H1 (cell line): Measurements from ENCODE around the gene GLB1L2. TPM values are rescaled to one million over a fixed set of nuclear protein-coding genes. Genes with fewer than 3 reads are reported as not detected.

Experiments used
- BACH1 ChIP-seq: IDR thresholded peaks from 2 replicates; pipeline ENCODE4 v1.6.1; 2012; ENCODE audit warnings: low read length, improper control_type of control experiment
- BCL11A ChIP-seq, 2 experiments: IDR thresholded peaks; one replicate each; pipeline ENCODE4 v1.6.1; 2011; ENCODE audit warnings: low read depth in 2 of 2, low read length in 2 of 2, mild to moderate bottlenecking in 2 of 2
- CEBPB ChIP-seq: IDR thresholded peaks from 2 replicates; pipeline ENCODE4 v1.6.1; 2012; ENCODE audit warnings: low read depth, low read length
- CHD1 ChIP-seq: IDR thresholded peaks from 2 replicates; pipeline ENCODE4 v1.6.1; 2012; ENCODE audit warnings: low read depth, low read length, improper control_type of control experiment
- CHD2 ChIP-seq: IDR thresholded peaks from 2 replicates; pipeline ENCODE4 v1.6.1; 2012; ENCODE audit warnings: low read length, improper control_type of control experiment
- CTCF ChIP-seq, 3 experiments: IDR thresholded peaks; 1 replicate in 2 of 3; 2 replicates in 1 of 3; pipeline versions ENCODE4 v1.5.1 to v1.6.1; 2011; ENCODE audit warnings: low read length in 3 of 3, mild to moderate bottlenecking in 3 of 3, inconsistent platforms in 2 of 3, low read depth in 1 of 3, moderate library complexity in 1 of 3; ENCODE audit not compliant: insufficient read depth in 1 of 3; ENCODE audit errors: control extremely low read depth in 1 of 3
- EZH2 ChIP-seq: fragments of 200-600 bp; sonication (generic); IDR thresholded peaks from 2 replicates; pipeline ENCODE4 v1.7.1; 2012; ENCODE audit warnings: low read depth, mild to moderate bottlenecking, moderate library complexity, low read length, inconsistent platforms; ENCODE audit not compliant: severe bottlenecking
- FOSL1 ChIP-seq: IDR thresholded peaks from 2 replicates; pipeline ENCODE4 v1.6.1; 2011; ENCODE audit warnings: mild to moderate bottlenecking, low read depth, low read length, moderate library complexity; ENCODE audit not compliant: insufficient read depth
- GABPA ChIP-seq: IDR thresholded peaks from 2 replicates; pipeline ENCODE4 v1.6.1; 2011; ENCODE audit warnings: mild to moderate bottlenecking, low read length, moderate library complexity, borderline replicate concordance; ENCODE audit not compliant: insufficient read depth
- GTF2F1 ChIP-seq: IDR thresholded peaks from 2 replicates; pipeline ENCODE4 v1.6.1; 2012; ENCODE audit warnings: low read depth, low read length, improper control_type of control experiment, borderline replicate concordance
- KDM4A ChIP-seq: IDR thresholded peaks from one replicate; pipeline ENCODE4 v1.7.1; 2012; ENCODE audit warnings: low read depth, mild to moderate bottlenecking, moderate library complexity, low read length, inconsistent platforms; ENCODE audit not compliant: severe bottlenecking
- NRF1 ChIP-seq: IDR thresholded peaks from 2 replicates; pipeline ENCODE4 v1.6.1; 2011; ENCODE audit warnings: mild to moderate bottlenecking, low read depth, low read length, improper control_type of control experiment
- POLR2AphosphoS5 ChIP-seq: IDR thresholded peaks from 2 replicates; pipeline ENCODE4 v1.6.1; 2011; ENCODE audit warnings: low read depth, low read length
- RAD21 ChIP-seq, 2 experiments: IDR thresholded peaks in 1 of 2; conservative IDR thresholded peaks in 1 of 2; 2 replicates each; pipeline ENCODE4 v1.6.1; 2011; ENCODE audit warnings: low read depth in 2 of 2, low read length in 2 of 2, improper control_type of control experiment in 1 of 2, inconsistent platforms in 1 of 2, mild to moderate bottlenecking in 1 of 2, moderate library complexity in 1 of 2
- SAP30 ChIP-seq: fragments of 300-600 bp; sonication (generic); IDR thresholded peaks from 2 replicates; pipeline ENCODE4 v1.7.1; 2012; ENCODE audit warnings: low read length, moderate library complexity, mild to moderate bottlenecking, inconsistent platforms; ENCODE audit not compliant: insufficient read depth, insufficient replicate concordance
- SP1 ChIP-seq: IDR thresholded peaks from 2 replicates; pipeline ENCODE4 v1.6.1; 2011; ENCODE audit warnings: low read depth, low read length
- SP4 ChIP-seq: IDR thresholded peaks from 2 replicates; pipeline ENCODE4 v1.6.1; 2012; ENCODE audit warnings: low read length, inconsistent platforms
- TAF7 ChIP-seq: optimal IDR thresholded peaks from 2 replicates; pipeline ENCODE3; 2011; ENCODE audit warnings: low read depth, mild to moderate bottlenecking, inconsistent platforms, low read length, moderate library complexity, borderline replicate concordance
- TCF12 ChIP-seq: IDR thresholded peaks from 2 replicates; pipeline ENCODE4 v1.6.1; 2011; ENCODE audit warnings: low read depth, mild to moderate bottlenecking, low read length
- ZNF274 ChIP-seq: IDR thresholded peaks from 2 replicates; pipeline ENCODE4 v1.7.0; 2012; ENCODE audit warnings: low read length, borderline replicate concordance; ENCODE audit errors: extremely low read depth
- polyA plus RNA-seq, 7 experiments: library from polyadenylated mRNA; depleted of rRNA in 3 of 7; stranded (reverse) in 5 of 7; unstranded in 2 of 7; fragments of >200 nt in 5 of 7; fragments of 200-250 nt in 2 of 7; gene quantifications; 1 replicate in 5 of 7; 2 replicates in 1 of 7; 4 replicates in 1 of 7; pipeline versions ENCODE4 v1.2.1 to v1.2.3, GENCODE V29; 2011 to 2013; ENCODE audit warnings: missing spikeins in 2 of 7, mixed read lengths in 2 of 7
- total RNA-seq: library from RNA; stranded (reverse); fragmentation: NEBNext Ultra II Directional; extraction: Animal tissue kit (Norgen Biotek cat#: 25700); gene quantifications from 2 replicates; pipeline ENCODE4 v1.2.1, GENCODE V29; 2021
- TF ChIP-seq, protein P1 (sequence below): IDR thresholded peaks from 2 replicates; pipeline ENCODE4 v1.6.1; 2011; ENCODE audit warnings: low read length, improper control_type of control experiment

Gene GLB1L2
- total and polyA plus RNA-seq, 2 of the 8 experiments (the other 6 are each of a cell fraction or from before 2014, with no cell fraction given), result 4.4 to 7.9 TPM

DNA sequence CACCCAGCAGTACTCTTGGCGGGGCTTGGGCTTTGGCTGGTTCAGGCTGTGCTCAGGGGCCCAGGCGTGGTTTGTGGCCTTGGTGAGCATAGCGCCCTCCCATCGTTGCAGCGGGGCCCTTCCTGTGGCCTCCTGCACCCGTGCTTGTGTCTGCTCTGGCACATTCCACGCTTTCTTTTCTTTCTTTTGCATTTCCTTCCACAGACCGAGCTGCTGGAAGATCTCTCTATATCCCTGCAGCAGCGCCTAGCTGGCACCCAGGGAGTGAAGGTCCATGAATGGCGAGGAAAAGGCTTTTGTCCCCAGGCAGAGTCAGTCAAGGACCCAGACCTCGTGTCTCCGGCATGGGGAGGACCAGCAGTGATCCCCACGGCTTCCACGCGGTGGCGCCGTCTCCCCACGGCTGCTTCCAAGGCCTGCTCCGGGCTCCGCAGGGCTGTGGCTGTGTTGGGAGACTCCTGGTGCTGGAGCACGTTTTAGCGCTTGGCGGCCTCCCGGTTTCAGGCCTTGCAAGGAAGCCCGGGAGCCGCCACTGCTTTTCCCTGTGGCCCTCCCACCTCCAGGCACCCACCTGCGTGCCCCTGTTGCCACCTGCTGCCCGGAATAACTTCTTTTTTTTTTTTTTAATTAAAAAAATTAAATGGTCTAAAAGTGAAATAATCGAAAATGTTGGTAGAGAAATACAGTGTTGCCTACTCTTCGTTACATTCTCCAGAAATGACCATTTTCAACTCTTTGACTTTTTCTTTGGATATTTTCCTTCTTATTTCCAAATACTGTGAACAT, 28.5 kb downstream of the GLB1L2 start (continued):
- TF ChIP-seq CEBPB, result no peak
- no peak for TF ChIP-seq GABPA
- TF ChIP-seq TAF7, result no peak
- TF ChIP-seq FOSL1, result no peak
- no peak for TF ChIP-seq ZNF274
- TF ChIP-seq BCL11A (IDR thresholded peaks at IDR 0.05; ENCODE audit: low read depth in 2 of 2, low read length in 2 of 2), result no peak
- no peak for TF ChIP-seq CHD1
- TF ChIP-seq BACH1, result peak; percentile 37; the same call in 1 of the 2 replicates
- no peak for TF ChIP-seq SP1
- TF ChIP-seq POLR2AphosphoS5, result no peak
- no peak for TF ChIP-seq KDM4A
- no peak for TF ChIP-seq SP4
- peak; percentile 98 to 100 for TF ChIP-seq RAD21 (IDR thresholded peaks at IDR 0.05 in 1 of 2, conservative IDR thresholded peaks at IDR 0.05 in 1 of 2; ENCODE audit: low read depth in 2 of 2, low read length in 2 of 2)
- no peak for TF ChIP-seq SAP30
- no peak for TF ChIP-seq TCF12
- no peak for TF ChIP-seq GTF2F1
- TF ChIP-seq, protein P1, sequence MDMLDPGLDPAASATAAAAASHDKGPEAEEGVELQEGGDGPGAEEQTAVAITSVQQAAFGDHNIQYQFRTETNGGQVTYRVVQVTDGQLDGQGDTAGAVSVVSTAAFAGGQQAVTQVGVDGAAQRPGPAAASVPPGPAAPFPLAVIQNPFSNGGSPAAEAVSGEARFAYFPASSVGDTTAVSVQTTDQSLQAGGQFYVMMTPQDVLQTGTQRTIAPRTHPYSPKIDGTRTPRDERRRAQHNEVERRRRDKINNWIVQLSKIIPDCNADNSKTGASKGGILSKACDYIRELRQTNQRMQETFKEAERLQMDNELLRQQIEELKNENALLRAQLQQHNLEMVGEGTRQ, result no peak
- no peak for TF ChIP-seq EZH2
- peak; percentile 97 to 99 (median 99) for TF ChIP-seq CTCF (IDR thresholded peaks at IDR 0.05; ENCODE audit: control extremely low read depth in 1 of 3, insufficient read depth in 1 of 3, low read depth in 1 of 3, low read length in 3 of 3)
- TF ChIP-seq CHD2, result peak; percentile 55; the same call in 1 of the 2 replicates
- no peak for TF ChIP-seq NRF1
